H1 (cell line): Measurements from ENCODE around the gene RIMBP2. TPM values are rescaled to one million over a fixed set of nuclear protein-coding genes. Genes with fewer than 3 reads are reported as not detected.

ENCODE experiments used
- CTCF ChIA-PET: fragments of 300-600 bp; sonication (Branson Sonifier 250); formaldehyde crosslinking; loops from one replicate; lab custom pipeline; 2021; ENCODE audit not compliant: partially characterized antibody; lab: Charles Lee
- POLR2A ChIA-PET: fragments of 300-600 bp; sonication (Branson Sonifier 250); formaldehyde crosslinking; loops from one replicate; lab custom pipeline; 2021; ENCODE audit warnings: inconsistent platforms; ENCODE audit not compliant: partially characterized antibody; lab: Charles Lee
- DNase-seq, 2 experiments: peaks; one replicate each; pipeline versions ENCODE4 v3.0.0 to v3.0.0-alpha.2; 2010 to 2022; ENCODE audit warnings: low spot score in 2 of 2, low read depth in 1 of 2, mixed read lengths in 1 of 2
- FAIRE-seq: peaks from 2 replicates; lab custom pipeline; 2011; peaks lifted over from hg19 to GRCh38; lab: Jason Lieb, UNC
- H2AFZ ChIP-seq: 2 replicates; pipeline ENCODE4 v1.8.1; 2012; ENCODE audit warnings: low read length, inconsistent platforms
- H2AK5ac ChIP-seq: 2 replicates; pipeline ENCODE4 v1.6.1; 2013; ENCODE audit warnings: low read depth, low read length
- H2BK120ac ChIP-seq: replicated peaks from 2 replicates; pipeline ENCODE3; 2013; ENCODE audit warnings: low read depth, low read length, inconsistent platforms
- H2BK12ac ChIP-seq: 2 replicates; pipeline ENCODE4 v1.6.1; 2013; ENCODE audit warnings: low read depth, low read length
- H2BK15ac ChIP-seq: 2 replicates; pipeline ENCODE4 v1.6.1; 2013; ENCODE audit warnings: low read length
- H2BK20ac ChIP-seq: 2 replicates; pipeline ENCODE4 v1.6.1; 2013; ENCODE audit warnings: low read length
- H2BK5ac ChIP-seq: 2 replicates; pipeline ENCODE4 v1.6.1; 2013; ENCODE audit warnings: low read depth, low read length
- H3K14ac ChIP-seq: 2 replicates; pipeline ENCODE4 v1.6.1; 2013; ENCODE audit warnings: inconsistent platforms; ENCODE audit not compliant: insufficient read length
- H3K18ac ChIP-seq: 2 replicates; pipeline ENCODE4 v1.6.1; 2013; ENCODE audit warnings: low read length; ENCODE audit errors: extremely low read depth
- H3K23ac ChIP-seq: 2 replicates; pipeline ENCODE4 v1.6.1; 2013; ENCODE audit warnings: inconsistent platforms; ENCODE audit not compliant: insufficient read length
- H3K23me2 ChIP-seq: 2 replicates; pipeline ENCODE4 v1.6.1; 2013; ENCODE audit warnings: low read depth, low read length
- H3K27ac ChIP-seq: 2 replicates; pipeline ENCODE4 v1.6.1; 2011; ENCODE audit warnings: low read depth, low read length, inconsistent platforms
- H3K27me3 ChIP-seq, 4 experiments: replicated peaks in 1 of 4; 1 replicate in 1 of 4; 2 replicates in 3 of 4; pipeline versions ENCODE4 v1.6.1 to v1.8.1; 2011 to 2013; ENCODE audit warnings: low read length in 3 of 4, mild to moderate bottlenecking in 3 of 4, inconsistent platforms in 2 of 4, mixed read lengths in 2 of 4, moderate library complexity in 1 of 4; ENCODE audit not compliant: control insufficient read depth in 3 of 4, insufficient read depth in 3 of 4; ENCODE audit errors: extremely low read depth in 1 of 4
- H3K36me3 ChIP-seq, 4 experiments: 2 replicates each; pipeline versions ENCODE4 v1.6.1 to v1.8.1; 2011 to 2013; ENCODE audit warnings: mild to moderate bottlenecking in 4 of 4, low read length in 3 of 4, moderate library complexity in 2 of 4, control low read depth in 1 of 4, inconsistent platforms in 1 of 4; ENCODE audit not compliant: insufficient read depth in 4 of 4, control insufficient read depth in 2 of 4
- H3K4ac ChIP-seq: replicated peaks from 2 replicates; pipeline ENCODE3; 2013; ENCODE audit warnings: low read length, low read depth, mixed read lengths, inconsistent platforms; ENCODE audit not compliant: insufficient read length
- H3K4me1 ChIP-seq, 4 experiments: replicated peaks in 1 of 4; 1 replicate in 1 of 4; 2 replicates in 3 of 4; pipeline versions ENCODE4 v1.6.1 to v1.8.1; 2011 to 2013; ENCODE audit warnings: low read length in 3 of 4, inconsistent platforms in 2 of 4, mixed read lengths in 1 of 4; ENCODE audit not compliant: insufficient read depth in 4 of 4, control insufficient read depth in 3 of 4
- H3K4me2 ChIP-seq, 2 experiments: 2 replicates each; pipeline versions ENCODE4 v1.6.1 to v1.8.1; 2011 to 2013; ENCODE audit warnings: low read depth in 2 of 2, low read length in 2 of 2, control low read depth in 1 of 2, inconsistent platforms in 1 of 2, mild to moderate bottlenecking in 1 of 2; ENCODE audit not compliant: insufficient read depth in 1 of 2
- H3K4me3 ChIP-seq, 4 experiments: fragments of 200-600, 300-600 bp in 1 of 4; sonication (generic), shearing (Covaris generic), sonication (Bioruptor Twin) in 1 of 4; 2 replicates each; pipeline versions ENCODE4 v1.5.1 to v1.8.1; 2011 to 2016; ENCODE audit warnings: low read length in 4 of 4, low read depth in 3 of 4, control low read depth in 2 of 4, inconsistent platforms in 2 of 4, mild to moderate bottlenecking in 2 of 4, mixed read lengths in 1 of 4, moderate library complexity in 1 of 4; ENCODE audit not compliant: insufficient read depth in 2 of 4; ENCODE audit errors: extremely low read depth in 1 of 4
- H3K56ac ChIP-seq: replicated peaks from 2 replicates; pipeline ENCODE3; 2013; ENCODE audit warnings: low read depth, mild to moderate bottlenecking, mixed read lengths, low read length, inconsistent platforms; ENCODE audit not compliant: insufficient read length
- H3K79me1 ChIP-seq: 2 replicates; pipeline ENCODE4 v1.6.1; 2013; ENCODE audit warnings: low read depth, low read length, control low read depth
- H3K79me2 ChIP-seq, 2 experiments: 2 replicates each; pipeline versions ENCODE4 v1.6.1 to v1.8.1; 2012 to 2013; ENCODE audit warnings: low read length in 2 of 2, mild to moderate bottlenecking in 2 of 2, inconsistent platforms in 1 of 2; ENCODE audit not compliant: insufficient read depth in 2 of 2, control insufficient read depth in 1 of 2
- H3K9ac ChIP-seq, 4 experiments: replicated peaks in 1 of 4; 1 replicate in 1 of 4; 2 replicates in 3 of 4; pipeline versions ENCODE4 v1.6.1 to v1.8.1; 2011 to 2013; ENCODE audit warnings: low read depth in 3 of 4, low read length in 3 of 4, control low read depth in 2 of 4, mild to moderate bottlenecking in 2 of 4, moderate library complexity in 2 of 4, inconsistent platforms in 1 of 4; ENCODE audit errors: extremely low read depth in 1 of 4
- H3K9me3 ChIP-seq, 2 experiments: 2 replicates each; pipeline versions ENCODE4 v1.6.1 to v1.8.1; 2012 to 2013; ENCODE audit warnings: mild to moderate bottlenecking in 2 of 2, moderate library complexity in 2 of 2, control low read depth in 1 of 2, inconsistent platforms in 1 of 2, low read depth in 1 of 2, low read length in 1 of 2, mixed read lengths in 1 of 2; ENCODE audit not compliant: insufficient read depth in 2 of 2
- H4K20me1 ChIP-seq, 2 experiments: replicated peaks in 1 of 2; 2 replicates each; pipeline versions ENCODE3 to v1.8.1; 2011 to 2013; ENCODE audit warnings: inconsistent platforms in 2 of 2, low read length in 2 of 2, mild to moderate bottlenecking in 1 of 2; ENCODE audit not compliant: insufficient read depth in 2 of 2, control insufficient read depth in 1 of 2
- H4K5ac ChIP-seq: 2 replicates; pipeline ENCODE4 v1.6.1; 2013; ENCODE audit warnings: low read length, low read depth, mixed read lengths, inconsistent platforms; ENCODE audit not compliant: insufficient read length
- H4K8ac ChIP-seq: 2 replicates; pipeline ENCODE4 v1.8.0; 2013; ENCODE audit warnings: mild to moderate bottlenecking, moderate library complexity, low read length, inconsistent platforms; ENCODE audit not compliant: insufficient read depth; ENCODE audit errors: extremely low read depth
- H4K91ac ChIP-seq: replicated peaks from 2 replicates; pipeline ENCODE3; 2013; ENCODE audit warnings: low read length, mixed read lengths, inconsistent platforms; ENCODE audit not compliant: insufficient read length
- WGBS, 2 experiments: shearing (Covaris generic) in 1 of 2; methylation state at CpG; one replicate each; pipeline versions ENCODE4 v1.1.6 to v1.1.7; 2013 to 2015; ENCODE audit warnings: low lambda C conversion rate in 2 of 2, mixed read lengths in 2 of 2, inconsistent platforms in 1 of 2, low coverage in 1 of 2, missing lambda C conversion rate in 1 of 2; ENCODE audit not compliant: insufficient replicate concordance in 2 of 2, insufficient coverage in 1 of 2, insufficient read length in 1 of 2; ENCODE audit errors: extremely low coverage in 1 of 2, missing lambda C conversion rate in 1 of 2; 5-methylcytosine and 5-hydroxymethylcytosine counted together
- polyA plus RNA-seq, 7 experiments: library from polyadenylated mRNA; depleted of rRNA in 3 of 7; stranded (reverse) in 5 of 7; unstranded in 2 of 7; fragments of >200 nt in 5 of 7; fragments of 200-250 nt in 2 of 7; gene quantifications; 1 replicate in 5 of 7; 2 replicates in 1 of 7; 4 replicates in 1 of 7; pipeline versions ENCODE4 v1.2.1 to v1.2.3, GENCODE V29; 2011 to 2013; ENCODE audit warnings: missing spikeins in 2 of 7, mixed read lengths in 2 of 7
- total RNA-seq: library from RNA; stranded (reverse); fragmentation: NEBNext Ultra II Directional; extraction: Animal tissue kit (Norgen Biotek cat#: 25700); gene quantifications from 2 replicates; pipeline ENCODE4 v1.2.1, GENCODE V29; 2021
- TF ChIP-seq, protein P1 (sequence below): fragments of 300-600 bp; sonication (generic); IDR thresholded peaks from 2 replicates; pipeline ENCODE4 v1.7.1; 2012; ENCODE audit warnings: low read length, moderate library complexity, mild to moderate bottlenecking, inconsistent platforms; ENCODE audit not compliant: insufficient replicate concordance

The RIMBP2 gene
- total and polyA plus RNA-seq, 2 of the 8 experiments (the other 6 are each of a cell fraction or from before 2014, with no cell fraction given) = 0.18 to 0.65 TPM

DNA sequence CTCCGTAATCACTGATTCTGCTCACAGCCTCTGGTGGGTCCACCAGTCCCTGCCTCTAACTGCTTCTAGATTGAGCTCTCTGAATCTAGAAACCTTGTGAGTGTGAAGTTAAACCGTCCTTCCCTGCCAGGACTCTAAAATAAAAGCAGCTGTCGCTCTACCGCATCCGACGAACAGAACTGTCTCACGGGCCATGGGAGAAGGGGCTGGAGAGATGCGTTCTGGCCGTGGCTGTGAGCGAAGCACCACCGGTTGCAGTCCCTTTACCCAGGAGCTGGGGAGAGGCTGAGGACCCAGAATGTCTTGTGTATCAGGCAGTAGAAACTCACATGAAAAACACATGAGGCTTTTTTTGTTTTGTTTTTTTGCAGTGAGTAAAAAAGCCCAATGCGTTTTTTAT, 218.8 kb downstream of the RIMBP2 start:
- H2BK5ac ChIP-seq = no peak overlapping the region
- no peak overlapping the region for H3K9ac ChIP-seq
- no peak overlapping the region for H2AK5ac ChIP-seq
- H2BK120ac ChIP-seq = no peak overlapping the region
- no peak overlapping the region for H4K91ac ChIP-seq
- H3K23me2 ChIP-seq = no peaks in the 10 kb centered on the region
- H4K5ac ChIP-seq = no peak overlapping the region
- no peak overlapping the region for H2AFZ ChIP-seq
- H2BK15ac ChIP-seq = no peak overlapping the region
- FAIRE-seq (no peak), DNase-seq (no peak)
- no peak overlapping the region for H3K18ac ChIP-seq
- H3K9me3 ChIP-seq = no peaks in the 10 kb centered on the region
- no peaks in the 10 kb centered on the region for H3K36me3 ChIP-seq
- H2BK12ac ChIP-seq = no peak overlapping the region
- no peak overlapping the region for H3K27ac ChIP-seq
- H3K4me3 ChIP-seq = no peak overlapping the region
- WGBS, 2 experiments = 83% methylated on average over 12 of the region's 12 CpGs; no CpG with 5 or more reads in 1 of the 2 experiments
- H2BK20ac ChIP-seq = no peak overlapping the region
- H3K27me3 ChIP-seq = no peaks in the 10 kb centered on the region
- H3K23ac ChIP-seq = no peak overlapping the region
- H4K8ac ChIP-seq = no peak overlapping the region
- ChIA-PET CTCF (no interaction called here), POLR2A (no interaction called here)
- H4K20me1 ChIP-seq = no peaks in the 10 kb centered on the region
- no peak overlapping the region for H3K4ac ChIP-seq
- no peaks in the 10 kb centered on the region for H3K4me1 ChIP-seq
- no peaks in the 10 kb centered on the region for H3K79me2 ChIP-seq
- no peaks in the 10 kb centered on the region for H3K79me1 ChIP-seq
- no peak overlapping the region for H3K4me2 ChIP-seq
- no peak overlapping the region for H3K56ac ChIP-seq
- H3K14ac ChIP-seq = no peak overlapping the region
- TF ChIP-seq, protein P1, sequence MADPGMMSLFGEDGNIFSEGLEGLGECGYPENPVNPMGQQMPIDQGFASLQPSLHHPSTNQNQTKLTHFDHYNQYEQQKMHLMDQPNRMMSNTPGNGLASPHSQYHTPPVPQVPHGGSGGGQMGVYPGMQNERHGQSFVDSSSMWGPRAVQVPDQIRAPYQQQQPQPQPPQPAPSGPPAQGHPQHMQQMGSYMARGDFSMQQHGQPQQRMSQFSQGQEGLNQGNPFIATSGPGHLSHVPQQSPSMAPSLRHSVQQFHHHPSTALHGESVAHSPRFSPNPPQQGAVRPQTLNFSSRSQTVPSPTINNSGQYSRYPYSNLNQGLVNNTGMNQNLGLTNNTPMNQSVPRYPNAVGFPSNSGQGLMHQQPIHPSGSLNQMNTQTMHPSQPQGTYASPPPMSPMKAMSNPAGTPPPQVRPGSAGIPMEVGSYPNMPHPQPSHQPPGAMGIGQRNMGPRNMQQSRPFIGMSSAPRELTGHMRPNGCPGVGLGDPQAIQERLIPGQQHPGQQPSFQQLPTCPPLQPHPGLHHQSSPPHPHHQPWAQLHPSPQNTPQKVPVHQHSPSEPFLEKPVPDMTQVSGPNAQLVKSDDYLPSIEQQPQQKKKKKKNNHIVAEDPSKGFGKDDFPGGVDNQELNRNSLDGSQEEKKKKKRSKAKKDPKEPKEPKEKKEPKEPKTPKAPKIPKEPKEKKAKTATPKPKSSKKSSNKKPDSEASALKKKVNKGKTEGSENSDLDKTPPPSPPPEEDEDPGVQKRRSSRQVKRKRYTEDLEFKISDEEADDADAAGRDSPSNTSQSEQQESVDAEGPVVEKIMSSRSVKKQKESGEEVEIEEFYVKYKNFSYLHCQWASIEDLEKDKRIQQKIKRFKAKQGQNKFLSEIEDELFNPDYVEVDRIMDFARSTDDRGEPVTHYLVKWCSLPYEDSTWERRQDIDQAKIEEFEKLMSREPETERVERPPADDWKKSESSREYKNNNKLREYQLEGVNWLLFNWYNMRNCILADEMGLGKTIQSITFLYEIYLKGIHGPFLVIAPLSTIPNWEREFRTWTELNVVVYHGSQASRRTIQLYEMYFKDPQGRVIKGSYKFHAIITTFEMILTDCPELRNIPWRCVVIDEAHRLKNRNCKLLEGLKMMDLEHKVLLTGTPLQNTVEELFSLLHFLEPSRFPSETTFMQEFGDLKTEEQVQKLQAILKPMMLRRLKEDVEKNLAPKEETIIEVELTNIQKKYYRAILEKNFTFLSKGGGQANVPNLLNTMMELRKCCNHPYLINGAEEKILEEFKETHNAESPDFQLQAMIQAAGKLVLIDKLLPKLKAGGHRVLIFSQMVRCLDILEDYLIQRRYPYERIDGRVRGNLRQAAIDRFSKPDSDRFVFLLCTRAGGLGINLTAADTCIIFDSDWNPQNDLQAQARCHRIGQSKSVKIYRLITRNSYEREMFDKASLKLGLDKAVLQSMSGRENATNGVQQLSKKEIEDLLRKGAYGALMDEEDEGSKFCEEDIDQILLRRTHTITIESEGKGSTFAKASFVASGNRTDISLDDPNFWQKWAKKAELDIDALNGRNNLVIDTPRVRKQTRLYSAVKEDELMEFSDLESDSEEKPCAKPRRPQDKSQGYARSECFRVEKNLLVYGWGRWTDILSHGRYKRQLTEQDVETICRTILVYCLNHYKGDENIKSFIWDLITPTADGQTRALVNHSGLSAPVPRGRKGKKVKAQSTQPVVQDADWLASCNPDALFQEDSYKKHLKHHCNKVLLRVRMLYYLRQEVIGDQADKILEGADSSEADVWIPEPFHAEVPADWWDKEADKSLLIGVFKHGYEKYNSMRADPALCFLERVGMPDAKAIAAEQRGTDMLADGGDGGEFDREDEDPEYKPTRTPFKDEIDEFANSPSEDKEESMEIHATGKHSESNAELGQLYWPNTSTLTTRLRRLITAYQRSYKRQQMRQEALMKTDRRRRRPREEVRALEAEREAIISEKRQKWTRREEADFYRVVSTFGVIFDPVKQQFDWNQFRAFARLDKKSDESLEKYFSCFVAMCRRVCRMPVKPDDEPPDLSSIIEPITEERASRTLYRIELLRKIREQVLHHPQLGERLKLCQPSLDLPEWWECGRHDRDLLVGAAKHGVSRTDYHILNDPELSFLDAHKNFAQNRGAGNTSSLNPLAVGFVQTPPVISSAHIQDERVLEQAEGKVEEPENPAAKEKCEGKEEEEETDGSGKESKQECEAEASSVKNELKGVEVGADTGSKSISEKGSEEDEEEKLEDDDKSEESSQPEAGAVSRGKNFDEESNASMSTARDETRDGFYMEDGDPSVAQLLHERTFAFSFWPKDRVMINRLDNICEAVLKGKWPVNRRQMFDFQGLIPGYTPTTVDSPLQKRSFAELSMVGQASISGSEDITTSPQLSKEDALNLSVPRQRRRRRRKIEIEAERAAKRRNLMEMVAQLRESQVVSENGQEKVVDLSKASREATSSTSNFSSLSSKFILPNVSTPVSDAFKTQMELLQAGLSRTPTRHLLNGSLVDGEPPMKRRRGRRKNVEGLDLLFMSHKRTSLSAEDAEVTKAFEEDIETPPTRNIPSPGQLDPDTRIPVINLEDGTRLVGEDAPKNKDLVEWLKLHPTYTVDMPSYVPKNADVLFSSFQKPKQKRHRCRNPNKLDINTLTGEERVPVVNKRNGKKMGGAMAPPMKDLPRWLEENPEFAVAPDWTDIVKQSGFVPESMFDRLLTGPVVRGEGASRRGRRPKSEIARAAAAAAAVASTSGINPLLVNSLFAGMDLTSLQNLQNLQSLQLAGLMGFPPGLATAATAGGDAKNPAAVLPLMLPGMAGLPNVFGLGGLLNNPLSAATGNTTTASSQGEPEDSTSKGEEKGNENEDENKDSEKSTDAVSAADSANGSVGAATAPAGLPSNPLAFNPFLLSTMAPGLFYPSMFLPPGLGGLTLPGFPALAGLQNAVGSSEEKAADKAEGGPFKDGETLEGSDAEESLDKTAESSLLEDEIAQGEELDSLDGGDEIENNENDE = no peak
